GM19023 (cell line): ENCODE results near the gene TMEM132D.

Source experiments
- ATAC-seq: cut with Tn5 transposase; IDR thresholded peaks from one replicate; pipeline ENCODE4 v1.9.1; 2021; ENCODE audit warnings: mild to moderate bottlenecking, moderate library complexity; ENCODE audit not compliant: unreplicated experiment

The TMEM132D gene

GRCh38 chr12:129481921-129482320, 421.9 kb downstream of the TMEM132D start:
- ATAC-seq, result no peak

GRCh38 chr12:129470196-129470595, 433.6 kb downstream of the TMEM132D start:
- no peak for ATAC-seq

- no peak for ATAC-seq
These were observed 436.1 kb downstream of the TMEM132D start for GRCh38 chr12:129467726-129468125.

- ATAC-seq, result no peak
These were observed 436.5 kb downstream of the TMEM132D start for GRCh38 chr12:129467289-129467688.

- no peak for ATAC-seq
These were observed 437.3 kb downstream of the TMEM132D start for GRCh38 chr12:129466499-129466898.

- no peak for ATAC-seq
These were observed 443.9 kb downstream of the TMEM132D start for GRCh38 chr12:129459886-129460285.

GRCh38 chr12:129446696-129447095, 457.1 kb downstream of the TMEM132D start:
- no peak for ATAC-seq

- no peak for ATAC-seq
These were observed 463.5 kb downstream of the TMEM132D start for GRCh38 chr12:129440278-129440677.

GRCh38 chr12:129434790-129435189, 469.0 kb downstream of the TMEM132D start:
- no peak for ATAC-seq

- no peak for ATAC-seq
These were observed 475.4 kb downstream of the TMEM132D start for GRCh38 chr12:129428240-129428936.

- no peak for ATAC-seq
These were observed 480.7 kb downstream of the TMEM132D start for GRCh38 chr12:129423041-129423580.

GRCh38 chr12:129413295-129413694, 490.5 kb downstream of the TMEM132D start:
- no peak for ATAC-seq

- ATAC-seq, result no peak
These were observed 494.5 kb downstream of the TMEM132D start for GRCh38 chr12:129409281-129409680.

- ATAC-seq, result no peak
These were observed 499.3 kb downstream of the TMEM132D start for GRCh38 chr12:129404556-129404955.

GRCh38 chr12:129401572-129401971, 502.3 kb downstream of the TMEM132D start:
- no peak for ATAC-seq

- no peak for ATAC-seq
These were observed 509.5 kb downstream of the TMEM132D start for GRCh38 chr12:129394177-129394825.

GRCh38 chr12:129393357-129393937, 510.4 kb downstream of the TMEM132D start:
- ATAC-seq, result no peak

- no peak for ATAC-seq
These were observed 518.2 kb downstream of the TMEM132D start for GRCh38 chr12:129385637-129385990.

GRCh38 chr12:129383956-129384355, 519.9 kb downstream of the TMEM132D start:
- ATAC-seq, result no peak

- ATAC-seq, result no peak
These were observed 522.1 kb downstream of the TMEM132D start for GRCh38 chr12:129381715-129382114.

- ATAC-seq, result no peak
These were observed 524.6 kb downstream of the TMEM132D start for GRCh38 chr12:129379076-129379804.
